ENCODE data around the gene CLSTN2.

DNA sequence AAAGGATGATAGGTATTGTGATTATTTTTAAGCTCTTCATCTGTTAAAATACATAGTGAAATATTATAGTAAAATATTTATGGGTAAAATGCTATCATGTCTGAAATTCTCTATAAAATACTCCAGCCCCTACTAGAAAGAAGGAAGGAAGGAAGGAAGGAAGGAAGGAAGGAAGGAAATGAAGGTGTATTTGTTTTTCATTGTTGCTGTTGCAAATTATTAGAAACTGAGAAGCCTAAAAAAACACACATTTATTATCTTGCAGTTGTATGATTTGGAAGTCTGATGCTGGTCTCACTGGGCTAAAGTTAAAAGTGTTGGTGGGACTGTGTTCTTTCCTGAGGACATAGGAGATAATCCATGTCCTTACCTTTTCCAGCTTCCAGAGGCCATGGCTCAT is 47.6 kb upstream of the CLSTN2 start:
- TF ChIP-seq SP4 (IDR thresholded peaks at IDR 0.05; ENCODE audit: low read length) (no peak), CBX8 (IDR thresholded peaks at IDR 0.05; ENCODE audit: borderline replicate concordance, low read depth, low read length) (no peak), CEBPB (IDR thresholded peaks at IDR 0.05; ENCODE audit: low read depth, low read length) (no peak), POLR2A (IDR thresholded peaks at IDR 0.05; ENCODE audit: control extremely low read depth in 1 of 2, low read depth in 2 of 2, low read length in 2 of 2) (no peak), SUZ12 (IDR thresholded peaks at IDR 0.05; ENCODE audit: low read length) (no peak), EP300 (IDR thresholded peaks at IDR 0.05; ENCODE audit: borderline replicate concordance in 1 of 2, low read depth in 2 of 2, low read length in 2 of 2) (no peak), KDM5A (IDR thresholded peaks at IDR 0.05; ENCODE audit: low read length) (no peak), TEAD4 (IDR thresholded peaks at IDR 0.05; ENCODE audit: low read depth, low read length) (no peak), KDM1A (IDR thresholded peaks at IDR 0.05; ENCODE audit: borderline replicate concordance, low read length) (no peak), BRCA1 (IDR thresholded peaks at IDR 0.05; ENCODE audit: low read depth, low read length) (no peak), CBX5 (IDR thresholded peaks at IDR 0.05; ENCODE audit: low read depth, low read length) (no peak), BACH1 (IDR thresholded peaks at IDR 0.05; ENCODE audit: low read length) (no peak)
- TF ChIP-seq, protein P1, sequence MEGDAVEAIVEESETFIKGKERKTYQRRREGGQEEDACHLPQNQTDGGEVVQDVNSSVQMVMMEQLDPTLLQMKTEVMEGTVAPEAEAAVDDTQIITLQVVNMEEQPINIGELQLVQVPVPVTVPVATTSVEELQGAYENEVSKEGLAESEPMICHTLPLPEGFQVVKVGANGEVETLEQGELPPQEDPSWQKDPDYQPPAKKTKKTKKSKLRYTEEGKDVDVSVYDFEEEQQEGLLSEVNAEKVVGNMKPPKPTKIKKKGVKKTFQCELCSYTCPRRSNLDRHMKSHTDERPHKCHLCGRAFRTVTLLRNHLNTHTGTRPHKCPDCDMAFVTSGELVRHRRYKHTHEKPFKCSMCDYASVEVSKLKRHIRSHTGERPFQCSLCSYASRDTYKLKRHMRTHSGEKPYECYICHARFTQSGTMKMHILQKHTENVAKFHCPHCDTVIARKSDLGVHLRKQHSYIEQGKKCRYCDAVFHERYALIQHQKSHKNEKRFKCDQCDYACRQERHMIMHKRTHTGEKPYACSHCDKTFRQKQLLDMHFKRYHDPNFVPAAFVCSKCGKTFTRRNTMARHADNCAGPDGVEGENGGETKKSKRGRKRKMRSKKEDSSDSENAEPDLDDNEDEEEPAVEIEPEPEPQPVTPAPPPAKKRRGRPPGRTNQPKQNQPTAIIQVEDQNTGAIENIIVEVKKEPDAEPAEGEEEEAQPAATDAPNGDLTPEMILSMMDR (IDR thresholded peaks at IDR 0.05; ENCODE audit: control extremely low read depth in 1 of 3, insufficient read depth in 1 of 3, low read depth in 1 of 3, low read length in 3 of 3), result no peak
- TF ChIP-seq, protein P2, sequence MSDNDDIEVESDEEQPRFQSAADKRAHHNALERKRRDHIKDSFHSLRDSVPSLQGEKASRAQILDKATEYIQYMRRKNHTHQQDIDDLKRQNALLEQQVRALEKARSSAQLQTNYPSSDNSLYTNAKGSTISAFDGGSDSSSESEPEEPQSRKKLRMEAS (IDR thresholded peaks at IDR 0.05), result no peak

All from H1 (cell line).